A549 treated with AZD9567 at 1 μM for 4 hours (cell line): ENCODE measurements around the gene OR13D1. TPM values are rescaled to one million over a fixed set of nuclear protein-coding genes. Genes with fewer than 3 reads are reported as not detected.

ENCODE experiments used
- total RNA-seq: library from RNA; stranded (reverse); fragments of 200-300 nt; extraction: Qiagen RNA extraction; gene quantifications from 5 replicates; pipeline ENCODE4 v1.2.3, GENCODE V29; 2022; ENCODE audit not compliant: insufficient read depth

The OR13D1 gene
- not detected in 5 replicates for total RNA-seq

DNA sequence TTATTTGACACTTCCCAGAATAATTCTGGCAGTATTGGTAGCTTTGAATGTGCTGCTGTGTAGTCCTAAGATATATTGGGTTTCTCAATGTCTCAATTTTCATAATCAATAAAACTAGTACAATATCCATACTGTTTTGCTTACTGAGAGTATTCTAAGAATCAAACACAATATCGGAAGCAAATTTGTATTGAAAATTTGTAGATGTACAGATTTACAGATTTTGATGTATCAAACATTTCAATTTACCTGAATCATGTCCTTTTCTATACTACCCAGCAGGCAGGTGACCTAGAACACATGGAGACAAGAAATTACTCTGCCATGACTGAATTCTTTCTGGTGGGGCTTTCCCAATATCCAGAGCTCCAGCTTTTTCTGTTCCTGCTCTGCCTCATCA lies at the start of gene OR13D1:
Gene OR13D1, plus strand, starts transcription at position 301 of the 400 bp plus-strand sequence. Its CDS starts 0 bp downstream, at position 301.

Other genes starting within 250 kb of the OR13D1 start
- not detected in 5 replicates for gene OR13F1, start 190.3 kb upstream of the OR13D1 start, total RNA-seq
- not detected in 5 replicates for gene OR13C4, start 167.3 kb upstream of the OR13D1 start, total RNA-seq
- not detected in 5 replicates for gene OR13C3, start 157.7 kb upstream of the OR13D1 start, total RNA-seq
- not detected in 5 replicates for gene OR13C8, start 125.3 kb upstream of the OR13D1 start, total RNA-seq
- not detected in 5 replicates for gene OR13C5, start 95.1 kb upstream of the OR13D1 start, total RNA-seq
- gene OR13C2, start 88.9 kb upstream of the OR13D1 start, total RNA-seq, result not detected in 5 replicates
- not detected in 5 replicates for gene OR13C9, start 76.3 kb upstream of the OR13D1 start, total RNA-seq
- gene NIPSNAP3A, start 53.2 kb downstream of the OR13D1 start, total RNA-seq, result 10.2 to 19.8 TPM (median 14.9 TPM) in 5 replicates
- gene NIPSNAP3B, start 69.6 kb downstream of the OR13D1 start, total RNA-seq, result 0.24 to 0.68 TPM (median 0.65 TPM) in 4 of 5 replicates, not detected in the other
- 3.2 to 3.7 TPM (median 3.6 TPM) in 5 replicates for gene ABCA1, start 233.6 kb downstream of the OR13D1 start, total RNA-seq